GM21381 (cell line): Measurements from ENCODE around the gene GRAMD1B.
A peak's percentile ranks its signal among the peaks of the same experiment; 100 is the strongest.

ENCODE experiments used
- ATAC-seq: cut with Tn5 transposase; IDR thresholded peaks from one replicate; pipeline ENCODE4 v1.9.1; 2021; ENCODE audit warnings: mild to moderate bottlenecking, moderate library complexity; ENCODE audit not compliant: unreplicated experiment

The GRAMD1B gene

GRCh38 chr11:123429913-123430720 lies at the start of gene GRAMD1B:
Gene GRAMD1B (plus strand): TSS chr11:123430269. CDS start chr11:123430793, 524 bp downstream.
- ATAC-seq = peak; percentile 59

- no peak for ATAC-seq
These were observed 48.9 kb upstream of the GRAMD1B start for GRCh38 chr11:123381149-123381548.

GRCh38 chr11:123381817-123382554 lies 48.1 kb upstream of the GRAMD1B start:
- peak; percentile 81 for ATAC-seq

- ATAC-seq = peak; percentile 15
These were observed 47.5 kb upstream of the GRAMD1B start for GRCh38 chr11:123382555-123383074.

GRCh38 chr11:123384116-123384515 lies 46.0 kb upstream of the GRAMD1B start:
- ATAC-seq = no peak

GRCh38 chr11:123386796-123387510 lies 43.1 kb upstream of the GRAMD1B start:
- ATAC-seq = no peak

GRCh38 chr11:123388640-123389039 lies 41.4 kb upstream of the GRAMD1B start:
- ATAC-seq = no peak

GRCh38 chr11:123390146-123390545 lies 39.9 kb upstream of the GRAMD1B start:
- no peak for ATAC-seq

- ATAC-seq = no peak
These were observed 38.3 kb upstream of the GRAMD1B start for GRCh38 chr11:123391646-123392348.

- ATAC-seq = no peak
These were observed 37.6 kb upstream of the GRAMD1B start for GRCh38 chr11:123392431-123392830.

- ATAC-seq = no peak
These were observed 37.2 kb upstream of the GRAMD1B start for GRCh38 chr11:123392844-123393243.

GRCh38 chr11:123393312-123393927 lies 36.6 kb upstream of the GRAMD1B start:
- ATAC-seq = no peak

GRCh38 chr11:123404676-123405075 lies 25.4 kb upstream of the GRAMD1B start:
- no peak for ATAC-seq

GRCh38 chr11:123405123-123405592 lies 24.9 kb upstream of the GRAMD1B start:
- no peak for ATAC-seq

GRCh38 chr11:123406441-123407129 lies 23.5 kb upstream of the GRAMD1B start:
- ATAC-seq = peak; percentile 50

- peak; percentile 43 for ATAC-seq
These were observed 22.7 kb upstream of the GRAMD1B start for GRCh38 chr11:123407130-123407995.

GRCh38 chr11:123407996-123408597 lies 22.0 kb upstream of the GRAMD1B start:
- no peak for ATAC-seq
